H9 (cell line): Measurements from ENCODE around the gene TBC1D22A. TPM values are rescaled to one million over a fixed set of nuclear protein-coding genes. Genes with fewer than 3 reads are reported as not detected.

Experiments
- DNase-seq: peaks from one replicate; pipeline ENCODE4 v3.0.0-alpha.2; 2017
- H2AFZ ChIP-seq: one replicate; pipeline ENCODE4 v1.6.1; 2013; ENCODE audit warnings: mild to moderate bottlenecking, low read length, control low read depth, moderate library complexity
- H2AK5ac ChIP-seq: 2 replicates; pipeline ENCODE4 v1.6.1; 2013; ENCODE audit warnings: low read length, control low read depth, mixed read lengths; ENCODE audit not compliant: insufficient read length
- H2BK120ac ChIP-seq: one replicate; pipeline ENCODE4 v1.6.1; 2013; ENCODE audit warnings: low read depth, mild to moderate bottlenecking, low read length, control low read depth, inconsistent platforms; ENCODE audit not compliant: poor library complexity, severe bottlenecking
- H2BK12ac ChIP-seq: 2 replicates; pipeline ENCODE4 v1.6.1; 2013; ENCODE audit warnings: low read length, control low read depth, mixed read lengths, low read depth; ENCODE audit not compliant: insufficient read length
- H2BK15ac ChIP-seq: 2 replicates; pipeline ENCODE4 v1.6.1; 2013; ENCODE audit warnings: low read depth, low read length, control low read depth
- H2BK20ac ChIP-seq: one replicate; pipeline ENCODE4 v1.6.1; 2013; ENCODE audit warnings: low read depth, mild to moderate bottlenecking, low read length, control low read depth, inconsistent platforms; ENCODE audit not compliant: poor library complexity, severe bottlenecking
- H2BK5ac ChIP-seq: 2 replicates; pipeline ENCODE4 v1.6.1; 2013; ENCODE audit warnings: low read length, control low read depth, mixed read lengths; ENCODE audit not compliant: insufficient read length
- H3K14ac ChIP-seq: 2 replicates; pipeline ENCODE4 v1.6.1; 2013; ENCODE audit warnings: low read length, control low read depth; ENCODE audit not compliant: insufficient read depth
- H3K18ac ChIP-seq: 2 replicates; pipeline ENCODE4 v1.6.1; 2013; ENCODE audit warnings: low read depth, mild to moderate bottlenecking, mixed read lengths, low read length, control low read depth; ENCODE audit not compliant: insufficient read length
- H3K23ac ChIP-seq: 2 replicates; pipeline ENCODE4 v1.6.1; 2013; ENCODE audit warnings: low read length, control low read depth, mixed read lengths, low read depth; ENCODE audit not compliant: insufficient read length
- H3K23me2 ChIP-seq: 2 replicates; pipeline ENCODE4 v1.6.1; 2013; ENCODE audit warnings: low read depth, mild to moderate bottlenecking, mixed read lengths, low read length, control low read depth; ENCODE audit not compliant: insufficient read length, poor library complexity, severe bottlenecking
- H3K27ac ChIP-seq: 2 replicates; pipeline ENCODE4 v1.5.1; 2013; ENCODE audit warnings: low read length, control low read depth, mixed read lengths, low read depth; ENCODE audit not compliant: insufficient read length
- H3K27me3 ChIP-seq: 2 replicates; pipeline ENCODE4 v1.6.1; 2013; ENCODE audit warnings: low read length, control low read depth, inconsistent platforms; ENCODE audit not compliant: insufficient read depth
- H3K4ac ChIP-seq: 2 replicates; pipeline ENCODE4 v1.6.1; 2013; ENCODE audit warnings: low read depth, mild to moderate bottlenecking, control low read depth, inconsistent platforms, low read length, moderate library complexity
- H3K4me1 ChIP-seq: 2 replicates; pipeline ENCODE4 v1.6.1; 2013; ENCODE audit warnings: low read length, control low read depth, inconsistent platforms; ENCODE audit not compliant: insufficient read depth
- H3K4me2 ChIP-seq: 2 replicates; pipeline ENCODE4 v1.6.1; 2013; ENCODE audit warnings: low read length, control low read depth, mixed read lengths; ENCODE audit not compliant: insufficient read length, insufficient read depth
- H3K56ac ChIP-seq: 2 replicates; pipeline ENCODE4 v1.6.1; 2013; ENCODE audit warnings: low read depth, mild to moderate bottlenecking, mixed read lengths, low read length, control low read depth; ENCODE audit not compliant: insufficient read length
- H3K79me1 ChIP-seq: 2 replicates; pipeline ENCODE4 v1.6.1; 2013; ENCODE audit warnings: low read depth, mild to moderate bottlenecking, moderate library complexity, low read length, control low read depth, inconsistent platforms; ENCODE audit not compliant: insufficient read depth, poor library complexity, severe bottlenecking
- H3K79me2 ChIP-seq: 2 replicates; pipeline ENCODE4 v1.6.1; 2013; ENCODE audit warnings: low read length, control low read depth, inconsistent platforms; ENCODE audit not compliant: insufficient read depth
- H3K9ac ChIP-seq: 2 replicates; pipeline ENCODE4 v1.6.1; 2013; ENCODE audit warnings: low read length, control low read depth, mixed read lengths; ENCODE audit not compliant: insufficient read length; ENCODE audit errors: extremely low read depth
- H3K9me3 ChIP-seq: one replicate; pipeline ENCODE4 v1.6.1; 2013; ENCODE audit warnings: low read depth, low read length, inconsistent platforms; ENCODE audit not compliant: control insufficient read depth
- H3T11ph ChIP-seq: one replicate; pipeline ENCODE4 v1.6.1; 2013; ENCODE audit warnings: mild to moderate bottlenecking, low read length, control low read depth, inconsistent platforms
- H4K20me1 ChIP-seq: one replicate; pipeline ENCODE4 v1.6.1; 2013; ENCODE audit not compliant: control insufficient read depth, insufficient read length, insufficient read depth
- H4K5ac ChIP-seq: 2 replicates; pipeline ENCODE4 v1.6.1; 2013; ENCODE audit warnings: low read depth, mild to moderate bottlenecking, mixed read lengths, low read length, control low read depth; ENCODE audit not compliant: insufficient read length
- H4K8ac ChIP-seq: replicated peaks from 2 replicates; pipeline ENCODE4 v1.6.1; 2013; ENCODE audit warnings: low read length, control low read depth, mixed read lengths, low read depth; ENCODE audit not compliant: insufficient read length
- H4K91ac ChIP-seq: 2 replicates; pipeline ENCODE4 v1.6.1; 2013; ENCODE audit warnings: low read depth, mild to moderate bottlenecking, moderate library complexity, mixed read lengths, low read length, control low read depth; ENCODE audit not compliant: insufficient read length
- H3K27ac Mint-ChIP-seq, 3 experiments: 2 replicates in 2 of 3; 3 replicates in 1 of 3; pipeline ENCODE4 v1.8.0; 2020 to 2021; ENCODE audit warnings: mixed read lengths in 3 of 3, mild to moderate bottlenecking in 1 of 3, moderate library complexity in 1 of 3
- H3K27me3 Mint-ChIP-seq: 2 replicates; pipeline ENCODE4 v1.8.0; 2021; ENCODE audit warnings: low read depth, mild to moderate bottlenecking, moderate library complexity, mixed read lengths
- H3K36me3 Mint-ChIP-seq, 3 experiments: 2 replicates in 2 of 3; 3 replicates in 1 of 3; pipeline ENCODE4 v1.8.0; 2020 to 2021; ENCODE audit warnings: low read depth in 3 of 3, mixed read lengths in 3 of 3; ENCODE audit not compliant: insufficient read depth in 1 of 3
- H3K4me1 Mint-ChIP-seq, 2 experiments: 2 replicates each; pipeline ENCODE4 v1.8.0; 2020; ENCODE audit warnings: mixed read lengths in 2 of 2
- H3K4me3 Mint-ChIP-seq, 2 experiments: 2 replicates in 1 of 2; 3 replicates in 1 of 2; pipeline ENCODE4 v1.8.0; 2020 to 2021; ENCODE audit warnings: mild to moderate bottlenecking in 2 of 2, mixed read lengths in 2 of 2, moderate library complexity in 1 of 2
- H3K9me3 Mint-ChIP-seq, 2 experiments: 2 replicates in 1 of 2; 3 replicates in 1 of 2; pipeline ENCODE4 v1.8.0; 2020; ENCODE audit warnings: mild to moderate bottlenecking in 2 of 2, mixed read lengths in 2 of 2, moderate library complexity in 1 of 2
- CTCF ChIP-seq: fragments of 200-600 bp; sonication (generic); conservative IDR thresholded peaks from 3 replicates; pipeline ENCODE4 v1.8.0; 2021; ENCODE audit warnings: antibody characterized with exemption, mild to moderate bottlenecking
- WGBS: extraction: QIAGEN DNeasy Blood & Tissue Kit; methylation state at CpG from one replicate; pipeline ENCODE4 v1.1.7; 2013; ENCODE audit warnings: missing lambda C conversion rate, low lambda C conversion rate, mixed read lengths; ENCODE audit not compliant: insufficient read length; ENCODE audit errors: extremely low coverage; 5-methylcytosine and 5-hydroxymethylcytosine counted together
- total RNA-seq: library from RNA; stranded (reverse); gene quantifications from 2 replicates; pipeline ENCODE4 v1.2.1, GENCODE V29; 2021

Gene TBC1D22A
- total RNA-seq, 1 experiment from 2014 or later, result 20.8 TPM

- H4K91ac ChIP-seq, result no peak overlapping the region
- no peaks in the 10 kb centered on the region for H3K23me2 ChIP-seq
- no peak overlapping the region for H3K14ac ChIP-seq
- no peak for TF ChIP-seq CTCF
- no peak overlapping the region for H3K27ac Mint-ChIP-seq
- no peak overlapping the region for H3K4me2 ChIP-seq
- no peak overlapping the region for H2BK15ac ChIP-seq
- H3K27ac ChIP-seq, result no peak overlapping the region
- DNase-seq, result peak; percentile 13
- H2BK5ac ChIP-seq, result no peak overlapping the region
- H3K4ac ChIP-seq, result no peak overlapping the region
- H3K4me1 Mint-ChIP-seq, result peaks cover 5 to 19% of the 10 kb centered on the region in 2 experiments
- H4K5ac ChIP-seq, result no peak overlapping the region
- no peak overlapping the region for H3K23ac ChIP-seq
- H3K56ac ChIP-seq, result no peak overlapping the region
- no peak overlapping the region for H2AFZ ChIP-seq
- no CpG with 5 or more reads among the region's 7 CpGs for WGBS
- no peak overlapping the region for H2BK120ac ChIP-seq
- H4K20me1 ChIP-seq, result peaks cover 5% of the 10 kb centered on the region
- no peaks in the 10 kb centered on the region; a peak in 1 of 5 replicates for H3K9me3 Mint-ChIP-seq
- no peak overlapping the region for H2BK20ac ChIP-seq
- H3K27me3 ChIP-seq, result no peaks in the 10 kb centered on the region
- H2BK12ac ChIP-seq, result no peak overlapping the region
- H2AK5ac ChIP-seq, result no peak overlapping the region
- H3K36me3 Mint-ChIP-seq, result peaks cover 0 to 5% (median 3%) of the 10 kb centered on the region in 3 experiments; a peak in 4 of 7 replicates
- no peaks in the 10 kb centered on the region for H3K9me3 ChIP-seq
- no peaks in the 10 kb centered on the region for H3K27me3 Mint-ChIP-seq
- H3K79me1 ChIP-seq, result no peaks in the 10 kb centered on the region
- no peak overlapping the region for H4K8ac ChIP-seq
- H3K9ac ChIP-seq, result no peak overlapping the region
- no peak overlapping the region for H3T11ph ChIP-seq
- no peaks in the 10 kb centered on the region for H3K79me2 ChIP-seq
- no peaks in the 10 kb centered on the region for H3K4me1 ChIP-seq
- H3K18ac ChIP-seq, result no peak overlapping the region
- no peak overlapping the region for H3K4me3 Mint-ChIP-seq
Measured at GRCh38 chr22:47066616-47066905, 304.1 kb downstream of the TBC1D22A start.
